ENCODE data around the gene FOSB. TPM values are rescaled to one million over a fixed set of nuclear protein-coding genes. Genes with fewer than 3 reads are reported as not detected.

FOSB gene
- total and polyA plus RNA-seq, 2 experiments from 2014 or later, result 0.55 to 1.9 TPM

DNA sequence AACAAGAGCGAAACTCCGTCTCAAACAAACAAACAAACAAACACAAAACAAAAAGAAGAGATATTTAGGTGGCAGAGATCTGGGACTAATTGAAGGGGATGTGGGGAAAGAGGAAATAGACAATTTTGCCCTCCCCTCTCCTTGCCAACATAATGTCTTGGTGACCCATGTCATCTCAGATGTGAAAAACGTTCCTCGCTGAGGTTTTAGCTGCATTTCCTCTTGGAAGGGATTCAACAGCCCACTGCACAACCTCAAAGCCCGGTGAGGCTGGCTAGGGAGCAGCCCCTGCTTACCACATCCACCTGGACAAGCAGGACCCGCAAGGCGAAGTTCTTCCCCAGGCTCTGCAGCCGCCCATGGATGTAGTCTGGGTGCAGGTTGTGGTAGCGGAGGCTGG lies 49.0 kb upstream of the FOSB start:
- H4K20me1 ChIP-seq (replicated peaks; ENCODE audit: insufficient read depth), result peaks cover 2% of the 10 kb centered on the region; the same call in 1 of the 2 replicates
- H3K36me3 ChIP-seq (ENCODE audit: insufficient read depth), result no peaks in the 10 kb centered on the region; the same call in 1 of the 2 replicates
- H3K27ac Mint-ChIP-seq, result no peak overlapping the region
- no peak overlapping the region for H3K27ac ChIP-seq (ENCODE audit: low read depth)
- no peak overlapping the region for H3K4me2 ChIP-seq
- H3K79me2 ChIP-seq (replicated peaks; ENCODE audit: insufficient read depth), result peaks cover 5% of the 10 kb centered on the region; the same call in 1 of the 2 replicates
- H3K27me3 Mint-ChIP-seq (ENCODE audit: insufficient read depth, low read depth, poor library complexity), result peaks cover 20% of the 10 kb centered on the region
- H3K9me2 ChIP-seq (ENCODE audit: insufficient read depth), result no peaks in the 10 kb centered on the region
- 0 out of 2 replicates have a peak, but pooled peaks cover 4% of the 10 kb centered on the region for H3K4me1 ChIP-seq (ENCODE audit: insufficient read depth)
- peaks cover under 1% of the 10 kb centered on the region; the same call in 1 of the 2 replicates for H3F3A ChIP-seq (replicated peaks; ENCODE audit: low read depth)
- H2AFZ ChIP-seq, result no peak overlapping the region
- no peak overlapping the region for H3K4me3 Mint-ChIP-seq
- no peaks in the 10 kb centered on the region for H3K27me3 ChIP-seq (ENCODE audit: insufficient read depth)
- ATAC-seq (no peak), DNase-seq (ENCODE audit: low spot score) (no peak)
- peaks cover 44% of the 10 kb centered on the region for H3K36me3 Mint-ChIP-seq (ENCODE audit: low read depth)
- TF ChIP-seq EZH2phosphoT487 (IDR thresholded peaks at IDR 0.05; ENCODE audit: unreplicated experiment) (no peak), POLR2AphosphoS5 (IDR thresholded peaks at IDR 0.05; ENCODE audit: low read depth) (no peak), NANOG (IDR thresholded peaks at IDR 0.05; ENCODE audit: borderline replicate concordance) (no peak), STAT1 (IDR thresholded peaks at IDR 0.05; ENCODE audit: unreplicated experiment) (no peak)
- TF ChIP-seq, protein P1, sequence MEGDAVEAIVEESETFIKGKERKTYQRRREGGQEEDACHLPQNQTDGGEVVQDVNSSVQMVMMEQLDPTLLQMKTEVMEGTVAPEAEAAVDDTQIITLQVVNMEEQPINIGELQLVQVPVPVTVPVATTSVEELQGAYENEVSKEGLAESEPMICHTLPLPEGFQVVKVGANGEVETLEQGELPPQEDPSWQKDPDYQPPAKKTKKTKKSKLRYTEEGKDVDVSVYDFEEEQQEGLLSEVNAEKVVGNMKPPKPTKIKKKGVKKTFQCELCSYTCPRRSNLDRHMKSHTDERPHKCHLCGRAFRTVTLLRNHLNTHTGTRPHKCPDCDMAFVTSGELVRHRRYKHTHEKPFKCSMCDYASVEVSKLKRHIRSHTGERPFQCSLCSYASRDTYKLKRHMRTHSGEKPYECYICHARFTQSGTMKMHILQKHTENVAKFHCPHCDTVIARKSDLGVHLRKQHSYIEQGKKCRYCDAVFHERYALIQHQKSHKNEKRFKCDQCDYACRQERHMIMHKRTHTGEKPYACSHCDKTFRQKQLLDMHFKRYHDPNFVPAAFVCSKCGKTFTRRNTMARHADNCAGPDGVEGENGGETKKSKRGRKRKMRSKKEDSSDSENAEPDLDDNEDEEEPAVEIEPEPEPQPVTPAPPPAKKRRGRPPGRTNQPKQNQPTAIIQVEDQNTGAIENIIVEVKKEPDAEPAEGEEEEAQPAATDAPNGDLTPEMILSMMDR (conservative IDR thresholded peaks at IDR 0.05; ENCODE audit: low read depth in 2 of 2), result no peak
- TF ChIP-seq, protein P2, sequence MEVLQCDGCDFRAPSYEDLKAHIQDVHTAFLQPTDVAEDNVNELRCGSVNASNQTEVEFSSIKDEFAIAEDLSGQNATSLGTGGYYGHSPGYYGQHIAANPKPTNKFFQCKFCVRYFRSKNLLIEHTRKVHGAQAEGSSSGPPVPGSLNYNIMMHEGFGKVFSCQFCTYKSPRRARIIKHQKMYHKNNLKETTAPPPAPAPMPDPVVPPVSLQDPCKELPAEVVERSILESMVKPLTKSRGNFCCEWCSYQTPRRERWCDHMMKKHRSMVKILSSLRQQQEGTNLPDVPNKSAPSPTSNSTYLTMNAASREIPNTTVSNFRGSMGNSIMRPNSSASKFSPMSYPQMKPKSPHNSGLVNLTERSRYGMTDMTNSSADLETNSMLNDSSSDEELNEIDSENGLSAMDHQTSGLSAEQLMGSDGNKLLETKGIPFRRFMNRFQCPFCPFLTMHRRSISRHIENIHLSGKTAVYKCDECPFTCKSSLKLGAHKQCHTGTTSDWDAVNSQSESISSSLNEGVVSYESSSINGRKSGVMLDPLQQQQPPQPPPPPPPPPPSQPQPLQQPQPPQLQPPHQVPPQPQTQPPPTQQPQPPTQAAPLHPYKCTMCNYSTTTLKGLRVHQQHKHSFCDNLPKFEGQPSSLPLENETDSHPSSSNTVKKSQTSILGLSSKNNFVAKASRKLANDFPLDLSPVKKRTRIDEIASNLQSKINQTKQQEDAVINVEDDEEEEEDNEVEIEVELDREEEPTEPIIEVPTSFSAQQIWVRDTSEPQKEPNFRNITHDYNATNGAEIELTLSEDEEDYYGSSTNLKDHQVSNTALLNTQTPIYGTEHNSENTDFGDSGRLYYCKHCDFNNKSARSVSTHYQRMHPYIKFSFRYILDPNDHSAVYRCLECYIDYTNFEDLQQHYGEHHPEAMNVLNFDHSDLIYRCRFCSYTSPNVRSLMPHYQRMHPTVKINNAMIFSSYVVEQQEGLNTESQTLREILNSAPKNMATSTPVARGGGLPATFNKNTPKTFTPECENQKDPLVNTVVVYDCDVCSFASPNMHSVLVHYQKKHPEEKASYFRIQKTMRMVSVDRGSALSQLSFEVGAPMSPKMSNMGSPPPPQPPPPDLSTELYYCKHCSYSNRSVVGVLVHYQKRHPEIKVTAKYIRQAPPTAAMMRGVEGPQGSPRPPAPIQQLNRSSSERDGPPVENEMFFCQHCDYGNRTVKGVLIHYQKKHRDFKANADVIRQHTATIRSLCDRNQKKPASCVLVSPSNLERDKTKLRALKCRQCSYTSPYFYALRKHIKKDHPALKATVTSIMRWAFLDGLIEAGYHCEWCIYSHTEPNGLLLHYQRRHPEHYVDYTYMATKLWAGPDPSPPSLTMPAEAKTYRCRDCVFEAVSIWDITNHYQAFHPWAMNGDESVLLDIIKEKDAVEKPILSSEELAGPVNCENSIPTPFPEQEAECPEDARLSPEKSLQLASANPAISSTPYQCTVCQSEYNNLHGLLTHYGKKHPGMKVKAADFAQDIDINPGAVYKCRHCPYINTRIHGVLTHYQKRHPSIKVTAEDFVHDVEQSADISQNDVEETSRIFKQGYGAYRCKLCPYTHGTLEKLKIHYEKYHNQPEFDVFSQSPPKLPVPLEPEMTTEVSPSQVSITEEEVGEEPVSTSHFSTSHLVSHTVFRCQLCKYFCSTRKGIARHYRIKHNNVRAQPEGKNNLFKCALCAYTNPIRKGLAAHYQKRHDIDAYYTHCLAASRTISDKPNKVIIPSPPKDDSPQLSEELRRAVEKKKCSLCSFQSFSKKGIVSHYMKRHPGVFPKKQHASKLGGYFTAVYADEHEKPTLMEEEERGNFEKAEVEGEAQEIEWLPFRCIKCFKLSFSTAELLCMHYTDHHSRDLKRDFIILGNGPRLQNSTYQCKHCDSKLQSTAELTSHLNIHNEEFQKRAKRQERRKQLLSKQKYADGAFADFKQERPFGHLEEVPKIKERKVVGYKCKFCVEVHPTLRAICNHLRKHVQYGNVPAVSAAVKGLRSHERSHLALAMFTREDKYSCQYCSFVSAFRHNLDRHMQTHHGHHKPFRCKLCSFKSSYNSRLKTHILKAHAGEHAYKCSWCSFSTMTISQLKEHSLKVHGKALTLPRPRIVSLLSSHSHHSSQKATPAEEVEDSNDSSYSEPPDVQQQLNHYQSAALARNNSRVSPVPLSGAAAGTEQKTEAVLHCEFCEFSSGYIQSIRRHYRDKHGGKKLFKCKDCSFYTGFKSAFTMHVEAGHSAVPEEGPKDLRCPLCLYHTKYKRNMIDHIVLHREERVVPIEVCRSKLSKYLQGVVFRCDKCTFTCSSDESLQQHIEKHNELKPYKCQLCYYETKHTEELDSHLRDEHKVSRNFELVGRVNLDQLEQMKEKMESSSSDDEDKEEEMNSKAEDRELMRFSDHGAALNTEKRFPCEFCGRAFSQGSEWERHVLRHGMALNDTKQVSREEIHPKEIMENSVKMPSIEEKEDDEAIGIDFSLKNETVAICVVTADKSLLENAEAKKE (CRISPR knock-in tag; IDR thresholded peaks at IDR 0.05), result no peak
- TF ChIP-seq, protein P3, sequence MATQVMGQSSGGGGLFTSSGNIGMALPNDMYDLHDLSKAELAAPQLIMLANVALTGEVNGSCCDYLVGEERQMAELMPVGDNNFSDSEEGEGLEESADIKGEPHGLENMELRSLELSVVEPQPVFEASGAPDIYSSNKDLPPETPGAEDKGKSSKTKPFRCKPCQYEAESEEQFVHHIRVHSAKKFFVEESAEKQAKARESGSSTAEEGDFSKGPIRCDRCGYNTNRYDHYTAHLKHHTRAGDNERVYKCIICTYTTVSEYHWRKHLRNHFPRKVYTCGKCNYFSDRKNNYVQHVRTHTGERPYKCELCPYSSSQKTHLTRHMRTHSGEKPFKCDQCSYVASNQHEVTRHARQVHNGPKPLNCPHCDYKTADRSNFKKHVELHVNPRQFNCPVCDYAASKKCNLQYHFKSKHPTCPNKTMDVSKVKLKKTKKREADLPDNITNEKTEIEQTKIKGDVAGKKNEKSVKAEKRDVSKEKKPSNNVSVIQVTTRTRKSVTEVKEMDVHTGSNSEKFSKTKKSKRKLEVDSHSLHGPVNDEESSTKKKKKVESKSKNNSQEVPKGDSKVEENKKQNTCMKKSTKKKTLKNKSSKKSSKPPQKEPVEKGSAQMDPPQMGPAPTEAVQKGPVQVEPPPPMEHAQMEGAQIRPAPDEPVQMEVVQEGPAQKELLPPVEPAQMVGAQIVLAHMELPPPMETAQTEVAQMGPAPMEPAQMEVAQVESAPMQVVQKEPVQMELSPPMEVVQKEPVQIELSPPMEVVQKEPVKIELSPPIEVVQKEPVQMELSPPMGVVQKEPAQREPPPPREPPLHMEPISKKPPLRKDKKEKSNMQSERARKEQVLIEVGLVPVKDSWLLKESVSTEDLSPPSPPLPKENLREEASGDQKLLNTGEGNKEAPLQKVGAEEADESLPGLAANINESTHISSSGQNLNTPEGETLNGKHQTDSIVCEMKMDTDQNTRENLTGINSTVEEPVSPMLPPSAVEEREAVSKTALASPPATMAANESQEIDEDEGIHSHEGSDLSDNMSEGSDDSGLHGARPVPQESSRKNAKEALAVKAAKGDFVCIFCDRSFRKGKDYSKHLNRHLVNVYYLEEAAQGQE (IDR thresholded peaks at IDR 0.05; ENCODE audit: unreplicated experiment), result no peak
- H3K4me1 Mint-ChIP-seq, result peaks cover 13% of the 10 kb centered on the region
- H3K4me3 ChIP-seq, result no peak overlapping the region
- H3K9me3 Mint-ChIP-seq, result no peaks in the 10 kb centered on the region; the same call in 2 of the 3 replicates

Data from GM23338 (cell line).